Measurements from ENCODE around the gene CFL1. TPM values are rescaled to one million over a fixed set of nuclear protein-coding genes. Genes with fewer than 3 reads are reported as not detected.

The CFL1 gene
- total RNA-seq, 2 donors from 2014 or later: 365 to 493 TPM

DNA sequence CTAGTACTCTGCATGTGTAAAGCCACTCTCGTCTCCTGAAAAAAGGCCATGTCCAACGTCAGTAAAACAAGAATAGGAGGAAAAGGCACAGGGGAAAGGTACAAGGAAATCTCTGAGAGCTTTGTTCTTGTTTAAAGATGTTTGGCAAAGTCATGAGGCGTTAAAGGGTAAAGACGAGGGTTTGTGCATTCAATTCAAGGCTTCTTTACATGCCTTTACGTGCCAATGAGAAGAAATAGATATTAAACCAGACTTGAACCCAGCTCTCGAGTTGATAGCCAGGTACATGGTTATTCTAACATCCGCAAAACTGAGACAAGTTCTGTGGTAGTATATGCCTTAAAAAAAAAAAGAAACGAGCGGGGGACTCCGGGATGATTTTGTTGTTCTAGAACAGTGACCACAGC is 704 bp upstream of the CFL1 start:
- peak overlapping the region; percentile 96 for H3K27ac ChIP-seq
- TF ChIP-seq, protein P1, sequence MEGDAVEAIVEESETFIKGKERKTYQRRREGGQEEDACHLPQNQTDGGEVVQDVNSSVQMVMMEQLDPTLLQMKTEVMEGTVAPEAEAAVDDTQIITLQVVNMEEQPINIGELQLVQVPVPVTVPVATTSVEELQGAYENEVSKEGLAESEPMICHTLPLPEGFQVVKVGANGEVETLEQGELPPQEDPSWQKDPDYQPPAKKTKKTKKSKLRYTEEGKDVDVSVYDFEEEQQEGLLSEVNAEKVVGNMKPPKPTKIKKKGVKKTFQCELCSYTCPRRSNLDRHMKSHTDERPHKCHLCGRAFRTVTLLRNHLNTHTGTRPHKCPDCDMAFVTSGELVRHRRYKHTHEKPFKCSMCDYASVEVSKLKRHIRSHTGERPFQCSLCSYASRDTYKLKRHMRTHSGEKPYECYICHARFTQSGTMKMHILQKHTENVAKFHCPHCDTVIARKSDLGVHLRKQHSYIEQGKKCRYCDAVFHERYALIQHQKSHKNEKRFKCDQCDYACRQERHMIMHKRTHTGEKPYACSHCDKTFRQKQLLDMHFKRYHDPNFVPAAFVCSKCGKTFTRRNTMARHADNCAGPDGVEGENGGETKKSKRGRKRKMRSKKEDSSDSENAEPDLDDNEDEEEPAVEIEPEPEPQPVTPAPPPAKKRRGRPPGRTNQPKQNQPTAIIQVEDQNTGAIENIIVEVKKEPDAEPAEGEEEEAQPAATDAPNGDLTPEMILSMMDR (IDR thresholded peaks at IDR 0.05): no peak
- DNase-seq (ENCODE audit: low spot score): no peak
- H3K4me3 ChIP-seq: peak overlapping the region; percentile 98 to 100
- no peaks in the 10 kb centered on the region for H3K9me3 ChIP-seq
- no peaks in the 10 kb centered on the region for H3K27me3 ChIP-seq
- H3K36me3 ChIP-seq: peaks cover 47% of the 10 kb centered on the region
- H3K4me1 ChIP-seq: peaks cover 0 to 61% of the 10 kb centered on the region in 2 donors

DNA sequence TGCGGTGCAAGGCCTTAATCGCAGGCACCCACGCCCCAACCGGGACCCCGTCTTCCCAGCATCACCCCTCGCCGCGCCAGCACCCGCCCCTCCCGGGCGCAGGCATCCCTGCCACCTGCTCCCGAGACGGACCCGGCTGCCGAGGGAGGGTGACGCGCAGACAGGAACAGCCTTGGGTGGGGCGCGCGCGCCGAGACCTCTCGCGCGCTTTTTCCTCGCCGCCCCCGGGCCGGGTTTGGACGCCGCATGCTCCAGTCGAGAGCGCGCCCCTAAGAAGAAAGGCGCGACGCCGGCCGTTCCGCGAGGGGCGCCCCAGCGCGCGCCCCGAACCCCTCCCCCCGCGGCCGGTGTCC is 504 bp downstream of the CFL1 start:
- peaks cover 0 to 51% of the 10 kb centered on the region in 2 donors for H3K4me1 ChIP-seq
- H3K9me3 ChIP-seq: no peaks in the 10 kb centered on the region
- H3K27ac ChIP-seq: peak overlapping the region; percentile 96
- no peaks in the 10 kb centered on the region for H3K27me3 ChIP-seq
- H3K4me3 ChIP-seq: peak overlapping the region; percentile 98 to 100
- H3K36me3 ChIP-seq: peaks cover 47% of the 10 kb centered on the region
- TF ChIP-seq, protein P1 (IDR thresholded peaks at IDR 0.05): no peak
- no peak for DNase-seq (ENCODE audit: low spot score)

DNA sequence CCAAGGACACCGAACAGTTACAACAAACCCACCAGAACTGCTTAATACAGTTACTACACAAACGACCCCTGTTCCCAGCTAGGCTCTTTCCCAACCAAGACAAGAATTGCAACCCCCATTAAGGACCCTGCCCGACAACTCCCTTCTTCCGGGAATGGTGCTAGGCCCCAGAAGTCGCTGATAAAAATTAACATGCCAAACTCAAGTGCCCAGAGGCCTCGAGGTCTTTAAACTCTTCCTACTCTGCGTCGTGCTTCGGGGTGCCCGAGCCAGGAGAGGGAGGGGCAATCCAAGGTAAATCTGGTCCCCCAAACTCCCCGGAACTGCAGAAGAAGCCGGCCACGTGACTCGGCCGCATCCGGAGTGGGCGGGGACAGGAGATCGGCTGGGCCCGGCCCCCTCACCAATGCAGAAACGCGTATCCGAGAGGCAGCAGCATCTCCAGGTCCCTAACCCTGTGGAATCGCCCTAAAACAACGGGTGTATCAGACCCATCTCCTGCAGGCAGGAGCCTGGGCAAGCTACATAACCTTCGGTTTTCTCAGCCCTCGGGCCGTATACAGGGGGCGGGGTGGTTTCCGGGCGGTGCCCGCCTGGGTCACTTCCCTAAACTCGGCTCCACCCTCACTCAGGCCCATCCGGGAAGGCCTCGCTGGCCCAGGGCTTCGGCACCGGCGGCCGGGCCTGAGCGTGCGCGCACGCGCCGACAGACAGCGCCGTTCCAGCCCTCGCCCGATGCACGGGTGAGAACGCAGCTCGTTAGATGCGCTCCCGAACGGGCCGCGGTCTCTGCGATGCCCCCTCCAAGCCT is 1.1 kb downstream of the CFL1 start:
- Histone ChIP-seq H3K9me3 (no peaks in the 10 kb centered on the region), H3K27me3 (no peaks in the 10 kb centered on the region), H3K4me1 (peaks cover 0 to 45% of the 10 kb centered on the region in 2 donors), H3K4me3 (peak overlapping the region; percentile 98 to 100), H3K36me3 (peaks cover 47% of the 10 kb centered on the region), H3K27ac (peak overlapping the region; percentile 96)
- TF ChIP-seq, protein P1 (IDR thresholded peaks at IDR 0.05): no peak
- DNase-seq (ENCODE audit: low spot score): peak; percentile 84

DNA sequence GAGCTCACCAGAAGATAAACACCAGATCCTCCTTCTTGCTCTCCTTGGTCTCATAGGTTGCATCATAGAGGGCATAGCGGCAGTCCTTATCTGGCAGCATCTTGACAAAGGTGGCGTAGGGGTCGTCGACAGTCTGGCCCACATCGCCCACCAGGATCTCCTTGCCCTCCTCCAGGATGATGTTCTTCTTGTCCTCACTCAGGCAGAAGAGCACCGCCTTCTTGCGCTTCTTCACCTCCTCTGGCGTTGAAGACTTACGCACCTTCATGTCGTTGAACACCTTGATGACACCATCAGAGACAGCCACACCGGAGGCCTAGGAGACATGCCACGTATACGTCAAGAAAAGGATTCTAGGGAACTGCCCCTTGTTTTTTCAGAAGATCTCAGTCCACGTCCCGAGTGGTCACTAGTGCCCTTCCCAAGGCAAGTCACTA is 2.0 kb downstream of the CFL1 start:
- Histone ChIP-seq H3K36me3 (peaks cover 50% of the 10 kb centered on the region), H3K9me3 (peaks cover 0 to 7% of the 10 kb centered on the region in 2 donors), H3K27me3 (no peaks in the 10 kb centered on the region), H3K4me3 (peak overlapping the region in 1 of 2 donors; percentile 98), H3K4me1 (peaks cover 0 to 36% of the 10 kb centered on the region in 2 donors), H3K27ac (peak overlapping the region in 1 of 2 donors; percentile 96)
- TF ChIP-seq, protein P1 (IDR thresholded peaks at IDR 0.05): no peak
- DNase-seq (ENCODE audit: low spot score): no peak

DNA sequence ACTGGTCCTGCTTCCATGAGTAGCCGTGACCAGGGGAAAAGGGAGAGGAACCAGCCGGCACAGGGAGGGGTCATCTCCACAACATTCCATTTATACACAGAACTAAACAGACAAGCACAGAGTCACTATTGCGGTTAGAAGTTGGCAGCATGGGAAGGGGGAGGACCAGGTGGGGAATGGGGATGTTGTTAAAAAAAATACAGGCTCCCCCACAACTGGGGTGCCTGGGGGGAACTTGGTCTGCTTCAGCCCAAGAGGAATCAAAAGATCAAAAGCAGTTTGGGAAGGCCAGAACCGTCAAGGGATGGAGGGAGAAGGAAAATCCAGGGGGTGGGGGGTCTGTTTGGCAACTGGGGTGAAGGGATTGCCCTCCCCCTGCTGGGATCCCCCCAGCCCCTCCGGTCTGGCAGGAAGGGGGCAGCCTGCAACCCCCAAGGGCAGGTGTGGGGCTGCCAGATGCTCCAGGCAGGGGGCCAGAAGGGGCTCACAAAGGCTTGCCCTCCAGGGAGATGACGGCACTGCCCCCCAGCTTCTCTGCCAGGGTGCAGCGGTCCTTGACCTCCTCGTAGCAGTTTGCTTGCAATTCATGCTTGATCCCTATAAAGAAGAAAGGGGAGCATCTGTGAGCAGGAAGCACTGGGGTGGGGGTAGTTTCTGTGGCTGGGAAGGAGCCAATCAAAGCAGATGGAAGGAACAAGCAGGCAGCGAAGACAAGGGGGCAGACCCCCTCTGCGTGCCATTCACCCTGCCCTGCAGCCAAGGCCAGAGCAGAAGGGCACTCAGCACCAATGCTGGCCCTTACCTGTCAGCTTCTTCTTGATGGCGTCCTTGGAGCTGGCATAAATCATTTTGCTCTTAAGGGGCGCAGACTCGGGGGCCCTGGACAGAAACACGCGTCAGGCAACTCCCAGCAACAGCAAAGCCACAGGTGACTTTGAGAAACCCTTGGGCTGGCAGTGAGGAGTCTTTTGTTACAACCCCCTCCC is 2.8 kb downstream of the CFL1 start:
- peaks cover 0 to 35% of the 10 kb centered on the region in 2 donors for H3K4me1 ChIP-seq
- peaks cover 0 to 7% of the 10 kb centered on the region in 2 donors for H3K9me3 ChIP-seq
- TF ChIP-seq, protein P1 (IDR thresholded peaks at IDR 0.05): no peak
- no peak overlapping the region for H3K27ac ChIP-seq
- no peak overlapping the region for H3K4me3 ChIP-seq
- DNase-seq (ENCODE audit: low spot score): no peak
- no peaks in the 10 kb centered on the region for H3K27me3 ChIP-seq
- peaks cover 53% of the 10 kb centered on the region for H3K36me3 ChIP-seq
